Thoracic aorta (tissue), 2 donors: ENCODE measurements around the gene ANAPC10. TPM values are rescaled to one million over a fixed set of nuclear protein-coding genes. Genes with fewer than 3 reads are reported as not detected.
"Not testable (repeated sequence)": the region's sequence is repeated elsewhere in the genome, so short reads cannot be mapped to it uniquely, and the experiment has no call there.

Experiments
- ATAC-seq: fragments of 150-250 bp; one replicate; pipeline ENCODE4 v1.8.0; 2017; ENCODE audit warnings: low read depth; ENCODE audit not compliant: insufficient number of reproducible peaks, low FRiP score
- DNase-seq: peaks from one replicate; pipeline ENCODE4 v3.0.0-alpha.2; 2020; ENCODE audit warnings: low spot score
- H3K27ac ChIP-seq, 2 donors: fragments of 200-600 bp; sonication (generic); 1 replicate in 1 of 2; 2 replicates in 1 of 2; pipeline ENCODE4 v1.5.1; 2016; ENCODE audit warnings: mild to moderate bottlenecking in 2 of 2, moderate library complexity in 2 of 2
- H3K27me3 ChIP-seq: fragments of 200-600 bp; sonication (generic); replicated peaks from 2 replicates; pipeline ENCODE4 v1.6.0; 2016; ENCODE audit warnings: mild to moderate bottlenecking; ENCODE audit not compliant: insufficient read depth
- H3K36me3 ChIP-seq: fragments of 200-600 bp; sonication (generic); one replicate; pipeline ENCODE4 v1.5.1; 2016
- H3K4me1 ChIP-seq, 2 donors: fragments of 200-600 bp; sonication (generic); 1 replicate in 1 of 2; 2 replicates in 1 of 2; pipeline versions ENCODE4 v1.5.1 to v1.6.0; 2016; ENCODE audit warnings: low read depth in 2 of 2, mild to moderate bottlenecking in 1 of 2; ENCODE audit not compliant: control insufficient read depth in 1 of 2
- H3K4me3 ChIP-seq: fragments of 200-600 bp; sonication (generic); 2 replicates; pipeline ENCODE4 v1.5.1; 2016; ENCODE audit warnings: mild to moderate bottlenecking
- H3K9me3 ChIP-seq: fragments of 200-600 bp; sonication (generic); 2 replicates; pipeline ENCODE4 v1.5.1; 2016
- CTCF ChIP-seq: fragments of 200-600 bp; sonication (generic); IDR thresholded peaks from one replicate; pipeline ENCODE4 v1.5.1; 2019; ENCODE audit warnings: antibody characterized with exemption
- total RNA-seq, 2 donors: library from RNA; depleted of rRNA; stranded (reverse); fragments of >200 nt; gene quantifications; one replicate each; pipeline versions ENCODE4 v1.1.0 to v1.2.3, GENCODE V29; 2016

ANAPC10 gene
- total RNA-seq: 10 to 100 TPM; 16.6 to 23.0 TPM

GRCh38 chr4:145097821-145098674 is at the start of gene ANAPC10, which contains the start of gene ABCE1:
Gene ANAPC10 (minus strand): TSS chr4:145098196. CDS start chr4:145096099, 2,097 bp downstream.
Gene ABCE1 (plus strand): TSS chr4:145098311. CDS start chr4:145104413, 6,102 bp downstream.
- Histone ChIP-seq H3K4me3 (peak within 1 kb of the TSS; percentile 91), H3K27ac (peak within 1 kb of the TSS; percentile 80), H3K9me3 (no peaks in the 10 kb centered on the region), H3K27me3 (no peaks in the 10 kb centered on the region), H3K4me1 (peaks cover 20 to 44% of the 10 kb centered on the region in 2 donors), H3K36me3 (peaks cover 10% of the 10 kb centered on the region)
- ATAC-seq (peak; percentile 99), DNase-seq (peak; percentile 94)
- no peak for TF ChIP-seq CTCF

- H3K4me1 ChIP-seq, DNase-seq, H3K27me3 ChIP-seq, H3K9me3 ChIP-seq, H3K27ac ChIP-seq, ATAC-seq, H3K4me3 ChIP-seq: not testable (repeated sequence)
- H3K36me3 ChIP-seq: peaks cover 15% of the 10 kb centered on the region
These were observed 38.2 kb upstream of the ANAPC10 start for GRCh38 chr4:145136219-145136618.

- TF ChIP-seq CTCF: no peak
- Histone ChIP-seq H3K4me1 (peaks cover 4 to 12% of the 10 kb centered on the region in 2 donors), H3K4me3 (no peak overlapping the region), H3K9me3 (no peaks in the 10 kb centered on the region), H3K27me3 (no peaks in the 10 kb centered on the region), H3K36me3 (peaks cover 1% of the 10 kb centered on the region), H3K27ac (no peak overlapping the region)
- ATAC-seq: no peak
- no peak for DNase-seq
These were observed 34.6 kb upstream of the ANAPC10 start for GRCh38 chr4:145132511-145133098.

- H3K36me3 ChIP-seq: no peaks in the 10 kb centered on the region
- H3K27ac ChIP-seq: peak overlapping the region in 1 of 2 donors; percentile 31
- no peak for ATAC-seq
These were observed 33.9 kb upstream of the ANAPC10 start for GRCh38 chr4:145131848-145132247.

GRCh38 chr4:145130788-145131399 is 32.9 kb upstream of the ANAPC10 start:
- H3K27ac ChIP-seq: peak overlapping the region; percentile 31 to 46
- H3K9me3 ChIP-seq: no peaks in the 10 kb centered on the region
- DNase-seq (no peak), ATAC-seq (no peak)
- H3K27me3 ChIP-seq: no peaks in the 10 kb centered on the region
- H3K4me1 ChIP-seq: peaks cover 4 to 12% of the 10 kb centered on the region in 2 donors
- no peak for TF ChIP-seq CTCF
- H3K36me3 ChIP-seq: peaks cover 7% of the 10 kb centered on the region
- no peak overlapping the region for H3K4me3 ChIP-seq

More at GRCh38 chr4:145131848-145132247, 33.9 kb upstream of the ANAPC10 start:
- Histone ChIP-seq H3K9me3 (no peaks in the 10 kb centered on the region), H3K27me3 (no peaks in the 10 kb centered on the region), H3K4me3 (no peak overlapping the region), H3K4me1 (peaks cover 4 to 12% of the 10 kb centered on the region in 2 donors)
- TF ChIP-seq CTCF: no peak
- DNase-seq: no peak
